Tibial artery (tissue), 4 donors: ENCODE measurements around the gene DKK3.
A peak's percentile ranks its signal among the peaks of the same experiment; 100 is the strongest.

ENCODE experiments used
- DNase-seq, 2 donors: peaks; one replicate each; pipeline ENCODE4 v3.0.0-alpha.2; 2019
- H3K27ac ChIP-seq, 2 donors: fragments of 200-600 bp; sonication (generic) in 1 of 2; 1 replicate in 1 of 2; 2 replicates in 1 of 2; pipeline ENCODE4 v1.5.1; 2018 to 2019; ENCODE audit warnings: mild to moderate bottlenecking in 1 of 2
- H3K27me3 ChIP-seq, 2 donors: fragments of 200-600 bp; sonication (generic) in 1 of 2; one replicate each; pipeline versions ENCODE4 v1.5.1 to v1.6.0; 2016 to 2019
- H3K36me3 ChIP-seq, 3 donors: fragments of 200-600 bp; sonication (generic) in 2 of 3; one replicate each; pipeline ENCODE4 v1.5.1; 2016 to 2019; ENCODE audit warnings: mild to moderate bottlenecking in 2 of 3
- H3K4me1 ChIP-seq, 4 donors: fragments of 200-600 bp; sonication (generic) in 2 of 4; 1 replicate in 3 of 4; 2 replicates in 1 of 4; pipeline ENCODE4 v1.5.1; 2016 to 2019
- H3K4me3 ChIP-seq, 2 donors: fragments of 200-600 bp; sonication (generic) in 1 of 2; 1 replicate in 1 of 2; 2 replicates in 1 of 2; pipeline ENCODE4 v1.5.1; 2018 to 2019; ENCODE audit warnings: mild to moderate bottlenecking in 2 of 2
- H3K9me3 ChIP-seq, 3 donors: fragments of 200-600 bp; sonication (generic) in 1 of 3; one replicate each; pipeline ENCODE4 v1.5.1; 2016 to 2019
- intact Hi-C: fragments of 100-400 bp; cut with DNase I; formaldehyde crosslinking; loops from one replicate; pipeline ENCODE4 v1.15.0; 2023; ENCODE audit warnings: low total_unique reads
- TF ChIP-seq, protein P1 (sequence below), 2 experiments: fragments of 200-600 bp in 1 of 2; fragments of 450-650 bp in 1 of 2; IDR thresholded peaks; one replicate each; pipeline ENCODE4 v1.5.1; 2017 to 2019; ENCODE audit warnings: antibody characterized with exemption in 2 of 2, mild to moderate bottlenecking in 1 of 2, moderate library complexity in 1 of 2

The DKK3 gene

DNA sequence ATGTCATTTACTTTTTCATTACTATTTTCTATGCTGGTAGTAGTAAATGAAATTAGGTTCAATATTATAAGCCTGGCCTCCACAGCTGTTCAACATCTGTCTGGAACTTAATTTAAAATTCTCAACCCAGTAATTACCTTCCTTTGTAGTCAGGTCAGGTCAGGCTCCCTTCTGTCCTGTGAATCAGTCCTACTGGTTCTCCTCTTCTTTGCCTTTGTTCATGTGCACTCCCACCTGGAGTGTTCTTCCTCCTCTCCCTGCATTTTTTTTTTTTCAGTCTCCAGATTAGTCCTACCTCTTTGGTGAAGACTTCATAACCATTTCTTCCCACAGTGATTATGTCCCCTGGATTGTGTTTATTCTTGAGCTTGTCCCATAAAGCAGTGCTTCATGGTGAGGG lies 67.9 kb downstream of the DKK3 start:
- no peak overlapping the region for H3K27ac ChIP-seq
- H3K4me1 ChIP-seq, result peaks cover 0 to 4% (median 0%) of the 10 kb centered on the region in 4 donors
- H3K36me3 ChIP-seq, result peaks cover 36 to 53% (median 44%) of the 10 kb centered on the region in 3 donors
- no peak overlapping the region for H3K4me3 ChIP-seq
- H3K9me3 ChIP-seq, result no peaks in the 10 kb centered on the region
- no peaks in the 10 kb centered on the region for H3K27me3 ChIP-seq
- TF ChIP-seq, protein P1, sequence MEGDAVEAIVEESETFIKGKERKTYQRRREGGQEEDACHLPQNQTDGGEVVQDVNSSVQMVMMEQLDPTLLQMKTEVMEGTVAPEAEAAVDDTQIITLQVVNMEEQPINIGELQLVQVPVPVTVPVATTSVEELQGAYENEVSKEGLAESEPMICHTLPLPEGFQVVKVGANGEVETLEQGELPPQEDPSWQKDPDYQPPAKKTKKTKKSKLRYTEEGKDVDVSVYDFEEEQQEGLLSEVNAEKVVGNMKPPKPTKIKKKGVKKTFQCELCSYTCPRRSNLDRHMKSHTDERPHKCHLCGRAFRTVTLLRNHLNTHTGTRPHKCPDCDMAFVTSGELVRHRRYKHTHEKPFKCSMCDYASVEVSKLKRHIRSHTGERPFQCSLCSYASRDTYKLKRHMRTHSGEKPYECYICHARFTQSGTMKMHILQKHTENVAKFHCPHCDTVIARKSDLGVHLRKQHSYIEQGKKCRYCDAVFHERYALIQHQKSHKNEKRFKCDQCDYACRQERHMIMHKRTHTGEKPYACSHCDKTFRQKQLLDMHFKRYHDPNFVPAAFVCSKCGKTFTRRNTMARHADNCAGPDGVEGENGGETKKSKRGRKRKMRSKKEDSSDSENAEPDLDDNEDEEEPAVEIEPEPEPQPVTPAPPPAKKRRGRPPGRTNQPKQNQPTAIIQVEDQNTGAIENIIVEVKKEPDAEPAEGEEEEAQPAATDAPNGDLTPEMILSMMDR (IDR thresholded peaks at IDR 0.05), result no peak
- intact Hi-C loops, result loop anchor here (5.0 kb wide), 1 partner anchor 92 kb away; no protein-coding TSS in a partner anchor
- DNase-seq, result no peak

DNA sequence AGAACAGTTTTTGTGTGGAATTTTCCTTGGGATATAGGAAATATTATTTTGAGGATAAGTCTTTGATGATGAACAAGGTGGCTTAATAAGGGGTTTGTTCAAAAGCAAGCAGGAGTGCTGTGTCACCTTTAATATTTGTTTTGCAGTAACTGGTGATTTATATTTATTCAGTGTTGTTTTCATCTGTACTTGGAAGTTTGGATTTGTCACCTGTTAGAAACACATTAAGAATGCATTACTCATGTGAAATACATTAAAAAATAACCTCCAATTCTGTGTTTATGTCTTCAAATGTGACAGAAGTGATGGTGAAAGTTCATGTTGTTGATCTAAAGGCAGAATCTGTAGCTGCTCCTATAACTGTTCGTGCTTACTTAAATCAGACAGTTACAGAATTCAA lies 70.5 kb downstream of the DKK3 start:
- TF ChIP-seq, protein P1 (IDR thresholded peaks at IDR 0.05), result no peak
- intact Hi-C loops, result loop anchor here (10.0 kb wide), 1 partner anchor 337 kb away; no protein-coding TSS in a partner anchor
- Histone ChIP-seq H3K36me3 (peaks cover 50 to 62% (median 54%) of the 10 kb centered on the region in 3 donors), H3K4me3 (no peak overlapping the region), H3K27ac (no peak overlapping the region), H3K27me3 (no peaks in the 10 kb centered on the region), H3K9me3 (no peaks in the 10 kb centered on the region), H3K4me1 (no peaks in the 10 kb centered on the region)
- no peak for DNase-seq

DNA sequence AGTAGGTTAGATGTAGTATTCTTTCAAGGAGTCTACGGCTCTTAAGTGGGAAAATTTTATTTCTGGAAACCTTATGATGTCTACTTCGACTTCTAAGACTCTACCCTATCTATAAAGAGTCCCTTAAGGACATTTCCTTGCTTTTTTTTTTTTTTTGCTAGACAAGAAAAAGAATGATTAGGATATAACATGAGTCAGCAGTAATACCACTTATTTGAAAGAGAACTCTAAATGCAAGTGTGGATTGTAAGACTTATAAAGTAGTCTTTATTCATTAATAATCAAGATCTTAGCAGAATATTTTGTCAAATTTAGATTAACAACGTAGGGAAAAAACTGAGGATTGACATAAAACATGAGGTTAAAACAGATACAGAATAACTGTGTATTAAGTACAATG lies 71.0 kb downstream of the DKK3 start:
- Histone ChIP-seq H3K4me3 (no peak overlapping the region), H3K9me3 (no peaks in the 10 kb centered on the region), H3K36me3 (peaks cover 45 to 57% (median 57%) of the 10 kb centered on the region in 3 donors), H3K4me1 (no peaks in the 10 kb centered on the region), H3K27ac (no peak overlapping the region), H3K27me3 (no peaks in the 10 kb centered on the region)
- intact Hi-C loops, result loop anchor here (10.0 kb wide), 1 partner anchor 337 kb away; no protein-coding TSS in a partner anchor
- DNase-seq, result no peak
- TF ChIP-seq, protein P1 (IDR thresholded peaks at IDR 0.05), result no peak

DNA sequence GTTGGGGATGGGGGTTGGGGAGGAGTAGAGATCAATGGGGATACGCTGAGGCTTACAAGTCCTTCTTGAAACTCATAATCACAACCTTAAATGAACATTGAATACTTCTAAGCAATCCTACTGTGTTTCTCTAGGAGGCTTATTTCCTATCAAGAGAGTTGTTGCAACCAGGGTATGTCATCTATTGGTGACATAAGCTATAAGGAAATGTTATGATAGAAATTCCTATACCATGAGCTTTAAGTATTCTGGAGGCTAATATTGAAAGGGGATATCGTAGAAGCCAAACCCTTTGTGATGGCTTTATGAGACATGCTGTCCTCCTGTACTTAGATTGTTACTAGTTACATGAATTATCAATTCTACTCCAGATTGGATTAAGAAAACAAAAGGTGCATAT lies 72.9 kb downstream of the DKK3 start:
- Histone ChIP-seq H3K4me1 (no peaks in the 10 kb centered on the region), H3K9me3 (no peaks in the 10 kb centered on the region), H3K27ac (no peak overlapping the region), H3K4me3 (no peak overlapping the region), H3K27me3 (no peaks in the 10 kb centered on the region), H3K36me3 (peaks cover 37 to 50% (median 47%) of the 10 kb centered on the region in 3 donors)
- TF ChIP-seq, protein P1 (IDR thresholded peaks at IDR 0.05), result no peak
- no peak for DNase-seq
- intact Hi-C loops, result loop anchor here (10.0 kb wide), 1 partner anchor 339 kb away; no protein-coding TSS in a partner anchor

DNA sequence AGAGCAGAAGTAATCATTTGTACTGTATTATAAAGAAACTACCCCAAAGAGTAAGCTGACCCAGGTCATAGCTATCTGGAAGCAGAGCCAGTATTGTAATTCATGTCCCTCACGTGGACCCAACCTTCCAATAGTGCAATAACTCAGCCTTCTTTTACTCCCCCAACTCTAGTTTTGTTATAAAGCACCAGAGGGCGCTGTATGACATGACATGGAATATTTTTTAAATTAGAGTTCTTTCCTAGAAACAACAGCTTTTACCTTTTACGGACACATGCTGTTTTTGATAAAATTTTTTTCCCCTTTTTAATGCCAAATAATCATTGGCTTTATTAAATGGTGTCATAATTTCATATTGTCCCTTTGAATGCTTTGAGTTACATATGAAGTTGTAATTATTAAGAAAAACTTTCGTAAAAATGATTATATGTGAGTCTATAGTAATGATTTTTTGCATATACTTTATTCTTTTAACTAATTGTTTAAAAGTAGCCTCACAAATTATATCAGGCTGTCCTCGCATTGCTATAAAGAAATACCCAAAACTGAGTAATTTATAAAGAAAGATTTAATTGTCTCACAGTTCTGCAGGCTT lies 76.9 kb downstream of the DKK3 start:
- Histone ChIP-seq H3K36me3 (peaks cover 26 to 45% (median 37%) of the 10 kb centered on the region in 3 donors), H3K27me3 (no peaks in the 10 kb centered on the region), H3K4me1 (no peaks in the 10 kb centered on the region), H3K27ac (no peak overlapping the region), H3K4me3 (no peak overlapping the region), H3K9me3 (no peaks in the 10 kb centered on the region)
- intact Hi-C loops, result loop anchor here (1.0 to 10.0 kb wide), 2 partner anchors 113 to 343 kb away; no protein-coding TSS in a partner anchor
- TF ChIP-seq, protein P1 (IDR thresholded peaks at IDR 0.05), result peak; percentile 56 to 79
- DNase-seq, result no peak
